A549 treated with Hydrocortisone at 1 μM for 4 hours (cell line): ENCODE measurements around the gene CT45A1. TPM values are rescaled to one million over a fixed set of nuclear protein-coding genes. Genes with fewer than 3 reads are reported as not detected.

Experiments used
- total RNA-seq: library from RNA; stranded (reverse); fragments of 200-300 nt; extraction: Qiagen RNA extraction; gene quantifications from 5 replicates; pipeline ENCODE4 v1.2.3, GENCODE V29; 2022

CT45A1 gene, protein sequence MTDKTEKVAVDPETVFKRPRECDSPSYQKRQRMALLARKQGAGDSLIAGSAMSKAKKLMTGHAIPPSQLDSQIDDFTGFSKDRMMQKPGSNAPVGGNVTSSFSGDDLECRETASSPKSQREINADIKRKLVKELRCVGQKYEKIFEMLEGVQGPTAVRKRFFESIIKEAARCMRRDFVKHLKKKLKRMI
- not detected in 5 replicates for total RNA-seq

DNA sequence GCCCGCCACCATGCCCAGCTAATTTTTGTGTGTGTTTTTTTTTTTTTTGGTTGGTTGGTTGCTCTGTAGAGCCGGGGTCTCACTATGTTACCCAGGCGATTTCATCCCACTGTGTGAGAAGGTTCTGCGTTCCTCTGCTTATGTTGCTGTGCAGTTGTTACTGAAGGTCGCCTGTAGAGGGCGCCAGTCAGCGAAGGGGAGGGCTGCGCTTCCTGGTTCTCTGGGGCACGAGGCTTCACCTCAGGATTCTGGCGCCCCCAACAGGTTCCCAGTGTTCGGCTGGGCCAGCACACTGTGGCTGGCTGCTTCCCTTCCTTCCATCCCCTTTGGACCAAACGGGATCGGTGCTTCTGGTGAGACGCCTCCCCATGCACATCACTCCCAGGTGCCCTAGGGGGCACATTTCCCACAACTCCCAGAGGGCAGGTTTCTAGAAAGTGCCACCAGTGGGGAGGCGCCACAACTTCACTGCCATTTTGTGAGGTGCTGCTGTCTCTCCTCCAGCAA lies at the start of gene CT45A1:
CT45A1 (plus strand) TSS at position 457 of the 507 bp plus-strand sequence. CDS start 5,302 bp downstream, outside the sequence.

DNA sequence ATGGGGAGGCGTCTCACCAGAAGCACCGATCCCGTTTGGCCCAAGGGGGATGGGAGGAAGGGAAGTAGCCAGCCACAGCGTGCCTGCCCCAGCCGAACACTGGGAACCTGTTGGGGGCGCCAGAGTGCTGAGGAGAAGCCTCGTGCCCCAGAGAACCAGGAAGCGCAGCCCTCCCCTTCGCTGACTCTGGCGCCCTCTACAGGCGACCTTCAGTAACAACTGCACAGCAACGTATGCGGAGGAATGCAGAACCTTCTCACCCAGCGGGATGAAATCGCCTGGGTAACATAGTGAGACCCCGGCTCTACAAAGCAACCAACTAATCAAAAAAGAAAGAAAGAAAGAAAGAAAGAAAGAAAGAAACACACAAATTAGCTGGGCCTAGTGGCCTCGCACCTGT lies 54.7 kb downstream of the CT45A1 start, which contains the start of gene CT45A3:
CT45A3 (minus strand) TSS at position 101 of the 400 bp plus-strand sequence. CDS start 3,747 bp downstream, outside the sequence.

Other genes starting within 250 kb of the CT45A1 start
- gene INTS6L, start 193.0 kb upstream of the CT45A1 start, total RNA-seq, result 0.07 to 0.17 TPM (median 0.11 TPM) in 5 replicates
- gene CT45A3, start 54.6 kb downstream of the CT45A1 start, total RNA-seq, result 0.26 TPM in 1 of 5 replicates, not detected in the others
- 0.10 to 0.13 TPM (median 0.12 TPM) in 3 of 5 replicates, not detected in the others for gene CT45A5, start 71.9 kb downstream of the CT45A1 start, total RNA-seq
- not detected in 5 replicates for gene CT45A6, start 89.1 kb downstream of the CT45A1 start, total RNA-seq
- 0.10 TPM in 1 of 5 replicates, not detected in the others for gene CT45A2, start 106.4 kb downstream of the CT45A1 start, total RNA-seq
- gene CT45A7, start 123.6 kb downstream of the CT45A1 start, total RNA-seq, result not detected in 5 replicates
- gene CT45A8, start 140.9 kb downstream of the CT45A1 start, total RNA-seq, result not detected in 5 replicates
- gene CT45A9, start 158.2 kb downstream of the CT45A1 start, total RNA-seq, result not detected in 5 replicates
- gene CT45A10, start 179.8 kb downstream of the CT45A1 start, total RNA-seq, result 0.31 to 0.67 TPM (median 0.44 TPM) in 5 replicates
- gene SAGE1, start 180.1 kb downstream of the CT45A1 start, total RNA-seq, result not detected in 5 replicates